Measurements from ENCODE around the gene ADK. TPM values are rescaled to one million over a fixed set of nuclear protein-coding genes. Genes with fewer than 3 reads are reported as not detected.
A peak's percentile ranks its signal among the peaks of the same experiment; 100 is the strongest.

The ADK gene
- polyA plus RNA-seq, 1 experiment = 41.9 TPM

- DNase-seq (ENCODE audit: low read depth, low spot score) = no peak
- no peak overlapping the region for H3K4me3 ChIP-seq (ENCODE audit: low read depth, low read length)
- TF ChIP-seq, protein P1, sequence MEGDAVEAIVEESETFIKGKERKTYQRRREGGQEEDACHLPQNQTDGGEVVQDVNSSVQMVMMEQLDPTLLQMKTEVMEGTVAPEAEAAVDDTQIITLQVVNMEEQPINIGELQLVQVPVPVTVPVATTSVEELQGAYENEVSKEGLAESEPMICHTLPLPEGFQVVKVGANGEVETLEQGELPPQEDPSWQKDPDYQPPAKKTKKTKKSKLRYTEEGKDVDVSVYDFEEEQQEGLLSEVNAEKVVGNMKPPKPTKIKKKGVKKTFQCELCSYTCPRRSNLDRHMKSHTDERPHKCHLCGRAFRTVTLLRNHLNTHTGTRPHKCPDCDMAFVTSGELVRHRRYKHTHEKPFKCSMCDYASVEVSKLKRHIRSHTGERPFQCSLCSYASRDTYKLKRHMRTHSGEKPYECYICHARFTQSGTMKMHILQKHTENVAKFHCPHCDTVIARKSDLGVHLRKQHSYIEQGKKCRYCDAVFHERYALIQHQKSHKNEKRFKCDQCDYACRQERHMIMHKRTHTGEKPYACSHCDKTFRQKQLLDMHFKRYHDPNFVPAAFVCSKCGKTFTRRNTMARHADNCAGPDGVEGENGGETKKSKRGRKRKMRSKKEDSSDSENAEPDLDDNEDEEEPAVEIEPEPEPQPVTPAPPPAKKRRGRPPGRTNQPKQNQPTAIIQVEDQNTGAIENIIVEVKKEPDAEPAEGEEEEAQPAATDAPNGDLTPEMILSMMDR (IDR thresholded peaks at IDR 0.05; ENCODE audit: low read depth, low read length) = no peak
- no peaks in the 10 kb centered on the region for H3K27me3 ChIP-seq (ENCODE audit: control insufficient read depth, insufficient read depth, low read length)
- H3K9me3 ChIP-seq (ENCODE audit: control insufficient read depth, insufficient read depth, low read length) = no peaks in the 10 kb centered on the region
- ChIA-PET CTCF (interaction anchor here (0.6 kb wide), 1 partner anchor 136 kb away, joined by 6 read pairs; no protein-coding TSS in a partner anchor), POLR2A (no interaction called here)
- H3K27ac ChIP-seq (ENCODE audit: low read depth, low read length) = no peak overlapping the region
Measured at GRCh38 chr10:74238516-74238915, 87.5 kb downstream of the ADK start.

GRCh38 chr10:74243067-74243466 is 92.0 kb downstream of the ADK start:
- ChIA-PET CTCF (interaction anchor here (1.3 to 4.3 kb wide), 8 partner anchors 9 to 993 kb away, joined by 4 to 106 read pairs (median 9); partner anchors contain the start of gene COMTD1), POLR2A (no interaction called here)
- TF ChIP-seq, protein P1 (IDR thresholded peaks at IDR 0.05; ENCODE audit: low read depth, low read length) = no peak
- no peak overlapping the region for H3K4me3 ChIP-seq (ENCODE audit: low read depth, low read length)
- H3K9me3 ChIP-seq (ENCODE audit: control insufficient read depth, insufficient read depth, low read length) = no peaks in the 10 kb centered on the region
- H3K27ac ChIP-seq (ENCODE audit: low read depth, low read length) = no peak overlapping the region
- no peaks in the 10 kb centered on the region for H3K27me3 ChIP-seq (ENCODE audit: control insufficient read depth, insufficient read depth, low read length)
- no peak for DNase-seq (ENCODE audit: low read depth, low spot score)

DNA sequence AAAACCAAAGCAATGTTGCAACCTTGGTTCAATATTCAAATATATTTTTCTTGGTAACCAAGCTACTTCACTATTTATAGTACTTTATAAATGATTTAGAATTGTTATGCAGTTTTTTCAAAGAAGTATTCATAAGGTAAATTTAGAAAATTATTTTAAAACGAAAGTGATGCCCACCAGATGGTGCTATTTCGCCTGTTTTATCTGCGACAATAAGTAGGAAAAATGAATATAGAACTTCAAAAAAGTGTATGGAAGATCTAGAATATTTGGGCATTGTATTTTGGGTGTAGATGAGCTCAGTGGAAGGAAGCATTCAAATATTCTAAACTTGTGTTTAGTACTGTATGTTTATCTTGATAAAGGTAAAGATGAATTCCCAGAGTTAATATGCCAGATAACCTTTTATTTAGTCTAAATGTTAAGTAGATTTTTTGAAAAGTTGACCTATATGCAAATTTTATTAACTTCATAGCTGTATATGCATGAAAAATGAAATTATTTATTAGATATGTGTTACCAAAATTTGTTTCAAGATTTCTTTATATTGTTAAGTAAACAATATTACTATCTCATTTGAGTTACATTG is 93.2 kb downstream of the ADK start:
- Histone ChIP-seq H3K27ac (ENCODE audit: low read depth, low read length) (no peak overlapping the region), H3K4me3 (ENCODE audit: low read depth, low read length) (no peak overlapping the region), H3K27me3 (ENCODE audit: control insufficient read depth, insufficient read depth, low read length) (no peaks in the 10 kb centered on the region), H3K9me3 (ENCODE audit: control insufficient read depth, insufficient read depth, low read length) (no peaks in the 10 kb centered on the region)
- DNase-seq (ENCODE audit: low read depth, low spot score) = peak; percentile 26
- TF ChIP-seq, protein P1 (IDR thresholded peaks at IDR 0.05; ENCODE audit: low read depth, low read length) = peak; percentile 48
- ChIA-PET POLR2A (no interaction called here), CTCF (interaction anchor here (0.5 to 4.3 kb wide), 52 partner anchors 7 to 1019 kb away, joined by 3 to 106 read pairs (median 5); partner anchors contain the start of gene COMTD1)

DNA sequence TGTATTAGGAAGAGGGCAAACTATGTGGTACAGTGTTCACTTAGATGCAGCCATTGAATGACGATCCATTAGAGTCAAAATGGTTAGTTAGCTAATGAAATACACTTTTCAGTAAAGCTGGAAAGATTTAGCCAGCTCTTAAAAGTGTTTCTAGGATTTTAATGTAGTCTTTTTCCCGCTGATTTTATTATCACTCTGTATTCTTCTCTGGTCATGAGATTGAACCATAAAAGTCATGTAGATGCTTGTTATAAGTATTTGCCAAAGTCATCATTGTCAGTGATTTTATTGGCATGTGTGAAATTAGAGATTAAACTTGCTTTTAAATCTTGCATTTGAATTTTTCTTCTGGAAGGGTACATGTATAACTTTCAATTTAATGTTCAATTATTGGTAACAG is 93.8 kb downstream of the ADK start:
- no peak overlapping the region for H3K4me3 ChIP-seq (ENCODE audit: low read depth, low read length)
- ChIA-PET POLR2A (no interaction called here), CTCF (interaction anchor here (0.6 to 4.3 kb wide), 43 partner anchors 7 to 991 kb away, joined by 3 to 106 read pairs (median 5); partner anchors contain the start of gene COMTD1)
- no peak for DNase-seq (ENCODE audit: low read depth, low spot score)
- H3K27ac ChIP-seq (ENCODE audit: low read depth, low read length) = no peak overlapping the region
- TF ChIP-seq, protein P1 (IDR thresholded peaks at IDR 0.05; ENCODE audit: low read depth, low read length) = no peak
- H3K27me3 ChIP-seq (ENCODE audit: control insufficient read depth, insufficient read depth, low read length) = no peaks in the 10 kb centered on the region
- H3K9me3 ChIP-seq (ENCODE audit: control insufficient read depth, insufficient read depth, low read length) = no peaks in the 10 kb centered on the region

DNA sequence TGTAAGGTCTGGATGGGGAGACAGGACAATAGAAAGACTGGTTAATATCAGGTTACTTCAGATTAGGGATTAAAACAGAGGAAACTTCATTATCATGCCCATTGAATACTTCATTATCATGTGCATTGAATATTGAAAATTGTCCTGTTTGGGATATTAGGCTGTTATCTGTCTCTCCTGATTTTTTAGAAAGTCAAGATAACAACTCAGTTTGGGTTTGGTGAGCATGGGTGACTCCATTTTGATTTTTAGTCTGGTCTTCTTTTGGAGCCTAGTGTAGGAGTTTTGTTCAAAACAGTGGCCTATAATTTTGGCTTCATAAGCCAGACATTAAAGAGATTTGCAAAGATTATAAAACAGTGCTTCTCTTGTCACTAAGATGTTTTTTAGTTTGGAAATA is 95.5 kb downstream of the ADK start:
- H3K4me3 ChIP-seq (ENCODE audit: low read depth, low read length) = no peak overlapping the region
- H3K27me3 ChIP-seq (ENCODE audit: control insufficient read depth, insufficient read depth, low read length) = no peaks in the 10 kb centered on the region
- TF ChIP-seq, protein P1 (IDR thresholded peaks at IDR 0.05; ENCODE audit: low read depth, low read length) = no peak
- H3K9me3 ChIP-seq (ENCODE audit: control insufficient read depth, insufficient read depth, low read length) = no peaks in the 10 kb centered on the region
- ChIA-PET CTCF (interaction anchor here (0.5 to 1.1 kb wide), 5 partner anchors 53 to 1853 kb away, joined by 3 to 6 read pairs (median 4); no protein-coding TSS in a partner anchor), POLR2A (no interaction called here)
- H3K27ac ChIP-seq (ENCODE audit: low read depth, low read length) = no peak overlapping the region
- DNase-seq (ENCODE audit: low read depth, low spot score) = no peak

Data from AG04450 (cell line).